Mesodermal cell (in vitro differentiated cells): ENCODE measurements around the gene GJC2.

ENCODE experiments used
- H3K27ac ChIP-seq: 2 replicates; pipeline ENCODE4 v1.7.0; 2013; ENCODE audit warnings: mild to moderate bottlenecking, low read depth, low read length, moderate library complexity; ENCODE audit not compliant: severe bottlenecking
- H3K36me3 ChIP-seq: 2 replicates; pipeline ENCODE4 v1.7.1; 2013; ENCODE audit warnings: mild to moderate bottlenecking, low read length, moderate library complexity; ENCODE audit not compliant: control insufficient read depth, insufficient read depth
- H3K4me1 ChIP-seq: one replicate; pipeline ENCODE4 v1.7.1; 2013; ENCODE audit warnings: mild to moderate bottlenecking, low read length; ENCODE audit not compliant: insufficient read depth, control insufficient read depth, poor library complexity, severe bottlenecking
- H3K4me3 ChIP-seq: 2 replicates; pipeline ENCODE4 v1.7.0; 2013; ENCODE audit warnings: low read length, control low read depth, mild to moderate bottlenecking; ENCODE audit not compliant: insufficient read depth, poor library complexity, severe bottlenecking; ENCODE audit errors: extremely low read depth
- H3K9me3 ChIP-seq: 2 replicates; pipeline ENCODE4 v1.7.1; 2013; ENCODE audit warnings: mild to moderate bottlenecking, low read length, moderate library complexity; ENCODE audit not compliant: control insufficient read depth
- WGBS, 2 experiments: methylation state at CpG; one replicate each; pipeline ENCODE4 v1.1.5; 2013; ENCODE audit warnings: missing lambda C conversion rate in 2 of 2; ENCODE audit not compliant: insufficient coverage in 2 of 2; 5-methylcytosine and 5-hydroxymethylcytosine counted together

GJC2 gene

GRCh38 chr1:228146417-228147150, 3.1 kb upstream of the GJC2 start:
- H3K9me3 ChIP-seq = no peaks in the 10 kb centered on the region
- H3K4me3 ChIP-seq = no peak overlapping the region
- no peak overlapping the region for H3K27ac ChIP-seq
- WGBS, 2 experiments = 85 to 93% methylated on average over 8 to 16 of the region's 18 CpGs
- H3K4me1 ChIP-seq = peaks cover 23% of the 10 kb centered on the region
- peaks cover 44% of the 10 kb centered on the region for H3K36me3 ChIP-seq

- Histone ChIP-seq H3K9me3 (no peaks in the 10 kb centered on the region), H3K4me3 (no peak overlapping the region), H3K4me1 (peaks cover 20% of the 10 kb centered on the region), H3K27ac (no peak overlapping the region), H3K36me3 (peaks cover 39% of the 10 kb centered on the region)
- 93 to 95% methylated on average over 16 to 18 of the region's 20 CpGs for WGBS, 2 experiments
Measured at GRCh38 chr1:228147151-228147693, 2.5 kb upstream of the GJC2 start.

DNA sequence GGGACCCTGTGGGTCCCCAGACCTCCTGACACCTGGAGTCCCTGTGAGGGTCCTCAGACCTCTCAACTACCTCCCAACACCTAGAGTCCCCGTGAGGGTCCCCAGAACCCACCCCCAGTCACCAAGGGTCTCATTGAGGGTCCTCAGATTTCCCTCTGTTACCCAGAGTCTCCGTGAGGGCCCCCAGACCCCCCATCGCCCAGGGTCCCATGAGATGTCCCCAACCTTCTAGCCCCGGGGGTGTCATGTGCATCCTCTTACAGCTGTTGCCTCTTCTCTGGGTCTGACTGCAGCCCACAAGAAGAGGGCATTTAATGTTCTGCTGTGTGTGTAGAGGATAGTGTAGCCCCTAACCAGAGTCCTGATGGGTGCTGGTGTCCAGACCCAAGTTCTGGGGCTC, 2.0 kb upstream of the GJC2 start:
- Histone ChIP-seq H3K27ac (no peak overlapping the region), H3K36me3 (peaks cover 40% of the 10 kb centered on the region), H3K9me3 (no peaks in the 10 kb centered on the region), H3K4me1 (peaks cover 20% of the 10 kb centered on the region), H3K4me3 (no peak overlapping the region)
- 88 to 98% methylated on average over 3 to 4 of the region's 4 CpGs for WGBS, 2 experiments

DNA sequence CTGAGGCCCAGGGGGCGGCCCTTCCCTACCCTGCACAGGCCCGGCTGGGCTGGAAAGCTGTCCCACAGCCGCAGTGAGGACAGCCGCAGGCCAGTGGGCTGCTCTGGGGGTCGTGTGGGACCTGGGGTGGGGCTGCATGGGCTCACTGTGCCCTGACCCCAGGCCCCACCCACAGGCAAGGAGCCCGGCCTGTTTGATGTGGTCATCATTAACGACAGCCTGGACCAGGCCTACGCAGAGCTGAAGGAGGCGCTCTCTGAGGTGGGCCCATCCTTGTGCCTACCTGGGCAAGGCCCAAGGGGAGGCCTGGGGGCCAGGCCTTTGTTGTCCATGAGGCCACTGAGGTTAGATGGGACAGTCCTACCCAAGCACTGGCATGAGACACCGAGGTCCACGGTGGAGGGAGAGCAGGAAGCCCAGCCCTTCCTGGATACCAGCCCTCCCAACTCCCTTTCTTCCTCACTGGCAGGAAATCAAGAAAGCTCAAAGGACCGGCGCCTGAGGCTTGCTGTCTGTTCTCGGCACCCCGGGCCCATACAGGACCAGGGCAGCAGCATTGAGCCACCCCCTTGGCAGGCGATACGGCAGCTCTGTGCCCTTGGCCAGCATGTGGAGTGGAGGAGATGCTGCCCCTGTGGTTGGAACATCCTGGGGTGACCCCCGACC, 1.4 kb upstream of the GJC2 start:
- Histone ChIP-seq H3K4me1 (peaks cover 20% of the 10 kb centered on the region), H3K4me3 (no peak overlapping the region), H3K27ac (no peak overlapping the region), H3K36me3 (peaks cover 41% of the 10 kb centered on the region), H3K9me3 (no peaks in the 10 kb centered on the region)
- 89 to 92% methylated on average over 14 to 17 of the region's 18 CpGs for WGBS, 2 experiments

GRCh38 chr1:228148935-228149405, 760 bp upstream of the GJC2 start:
- H3K36me3 ChIP-seq = peaks cover 41% of the 10 kb centered on the region
- no peaks in the 10 kb centered on the region for H3K9me3 ChIP-seq
- no peak overlapping the region for H3K4me3 ChIP-seq
- peaks cover 20% of the 10 kb centered on the region for H3K4me1 ChIP-seq
- H3K27ac ChIP-seq = no peak overlapping the region
- 93 to 95% methylated on average over 8 of the region's 8 CpGs for WGBS, 2 experiments

DNA sequence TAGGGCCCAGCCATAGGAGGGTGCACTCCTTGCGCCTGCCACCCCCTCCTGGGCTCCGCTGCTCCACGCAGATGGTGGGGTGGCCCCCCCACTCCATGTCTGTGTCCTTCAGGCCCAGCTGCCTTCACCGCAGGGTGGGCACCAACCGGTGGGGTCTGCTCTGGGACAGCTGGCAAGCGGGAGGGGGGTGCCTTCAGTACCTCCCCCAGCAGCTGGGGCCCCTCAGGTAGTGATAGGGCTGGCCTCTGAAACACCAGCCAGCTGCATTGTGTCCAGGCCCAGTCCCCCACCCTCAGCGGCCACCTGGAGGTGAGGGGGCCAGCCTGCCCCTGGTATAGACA, 360 bp downstream of the GJC2 start:
- H3K36me3 ChIP-seq = peaks cover 38% of the 10 kb centered on the region
- H3K27ac ChIP-seq = no peak overlapping the region
- H3K4me1 ChIP-seq = peaks cover 20% of the 10 kb centered on the region
- H3K9me3 ChIP-seq = no peaks in the 10 kb centered on the region
- WGBS, 2 experiments = 95 to 96% methylated on average over 5 to 7 of the region's 7 CpGs
- no peak overlapping the region for H3K4me3 ChIP-seq

DNA sequence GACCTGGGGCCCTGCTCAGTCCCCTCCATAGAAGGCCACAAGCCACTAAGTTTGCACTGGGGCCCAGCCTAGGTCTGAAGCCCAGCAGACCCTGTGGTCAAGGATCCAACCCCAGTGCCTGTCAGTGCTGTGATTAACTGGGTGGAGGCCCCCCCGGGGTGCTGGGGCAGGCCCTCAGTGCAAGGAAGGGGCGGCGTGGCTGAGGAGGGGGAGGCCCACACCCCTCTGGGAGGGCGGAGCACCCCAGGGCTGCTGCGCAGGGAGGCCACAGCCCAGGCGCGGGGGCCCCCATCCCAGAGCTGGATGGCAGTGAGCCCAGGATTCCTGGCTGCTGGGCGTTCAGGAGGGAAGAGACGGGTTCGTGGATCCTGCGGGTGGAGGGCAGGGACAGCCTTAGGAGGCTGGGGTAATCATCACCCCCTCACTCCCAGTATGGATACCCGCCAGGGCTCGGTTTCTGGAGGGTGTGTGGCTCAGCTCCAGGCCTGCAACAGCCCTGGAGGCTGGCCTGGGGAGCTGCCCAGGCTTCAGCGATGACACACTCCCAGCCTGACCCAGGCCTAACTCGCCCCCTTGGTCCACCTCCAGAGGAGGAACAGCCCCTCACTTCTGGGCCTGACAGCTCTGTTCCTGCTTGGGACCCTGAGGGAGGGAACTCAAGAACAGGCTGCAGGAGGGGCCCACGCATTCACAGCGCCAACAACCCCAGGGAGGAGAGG, 890 bp downstream of the GJC2 start:
- no peaks in the 10 kb centered on the region for H3K9me3 ChIP-seq
- H3K4me1 ChIP-seq = peaks cover 20% of the 10 kb centered on the region
- H3K4me3 ChIP-seq = no peak overlapping the region
- H3K27ac ChIP-seq = no peak overlapping the region
- 93 to 95% methylated on average over 7 to 11 of the region's 17 CpGs for WGBS, 2 experiments
- peaks cover 33% of the 10 kb centered on the region for H3K36me3 ChIP-seq

- H3K4me1 ChIP-seq = peaks cover 20% of the 10 kb centered on the region
- H3K36me3 ChIP-seq = peaks cover 26% of the 10 kb centered on the region
- no peaks in the 10 kb centered on the region for H3K9me3 ChIP-seq
- no peak overlapping the region for H3K4me3 ChIP-seq
- H3K27ac ChIP-seq = no peak overlapping the region
- 85 to 97% methylated on average over 4 to 9 of the region's 12 CpGs for WGBS, 2 experiments
Measured at GRCh38 chr1:228151180-228151925, 1.6 kb downstream of the GJC2 start.

GRCh38 chr1:228152097-228152917, 2.6 kb downstream of the GJC2 start:
- no peak overlapping the region for H3K27ac ChIP-seq
- no peak overlapping the region for H3K4me3 ChIP-seq
- no peaks in the 10 kb centered on the region for H3K9me3 ChIP-seq
- WGBS, 2 experiments = 86 to 91% methylated on average over 12 to 14 of the region's 19 CpGs
- peaks cover 17% of the 10 kb centered on the region for H3K36me3 ChIP-seq
- peaks cover 20% of the 10 kb centered on the region for H3K4me1 ChIP-seq

DNA sequence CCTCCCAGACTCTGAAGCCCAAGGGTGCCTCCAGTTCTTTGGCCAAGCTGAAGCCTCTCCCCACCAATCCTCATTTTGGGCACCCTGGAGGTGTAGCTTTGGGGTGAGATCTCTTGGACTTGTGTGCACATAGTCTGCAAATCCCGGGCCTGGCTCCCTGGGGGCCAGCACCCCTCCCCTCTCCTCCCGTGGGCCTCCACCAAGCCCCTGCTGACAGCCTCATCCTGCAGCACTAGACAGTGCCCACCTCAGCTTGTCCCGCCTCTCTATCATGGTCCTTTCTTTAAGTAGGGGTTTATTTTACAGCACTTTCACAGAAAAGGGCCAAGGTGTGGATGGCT, 3.2 kb downstream of the GJC2 start:
- Histone ChIP-seq H3K4me1 (peaks cover 20% of the 10 kb centered on the region), H3K27ac (no peak overlapping the region), H3K4me3 (no peak overlapping the region), H3K36me3 (peaks cover 11% of the 10 kb centered on the region), H3K9me3 (no peaks in the 10 kb centered on the region)
- 92% methylated on average over 2 of the region's 3 CpGs for WGBS, 2 experiments
